ENCODE measurements around the gene MBL2. TPM values are rescaled to one million over a fixed set of nuclear protein-coding genes. Genes with fewer than 3 reads are reported as not detected.

The MBL2 gene
- polyA plus RNA-seq, 1 donor (not counting 4 experiments of a cell fraction or from before 2014, with no cell fraction given), result not detected

- no peaks in the 10 kb centered on the region for H3K36me3 ChIP-seq (ENCODE audit: control insufficient read depth in 2 of 2, extremely low read depth in 1 of 2, insufficient read depth in 2 of 2, low read length in 2 of 2)
- no peaks in the 10 kb centered on the region for H3K27me3 ChIP-seq (ENCODE audit: control insufficient read depth, extremely low read depth, insufficient read depth, low read length)
- no peak overlapping the region for H3K4me2 ChIP-seq (ENCODE audit: control insufficient read depth, extremely low read depth, insufficient read depth, low read depth, low read length)
- H3K79me2 ChIP-seq (ENCODE audit: control insufficient read depth, insufficient read depth, low read length), result no peaks in the 10 kb centered on the region
- DNase-seq (ENCODE audit: low read depth, low spot score) (no peak), FAIRE-seq (no peak)
- H2AFZ ChIP-seq (ENCODE audit: control insufficient read depth, low read length), result no peak overlapping the region
- dilution Hi-C loops (cut with MboI; ENCODE audit: extremely low pct_ligation_motif_present, low sequenced_read_pairs), result no loop called here
- H4K20me1 ChIP-seq (ENCODE audit: control insufficient read depth, extremely low read depth, insufficient read depth, low read length), result no peaks in the 10 kb centered on the region
- H3K4me1 ChIP-seq (ENCODE audit: control insufficient read depth, extremely low read depth, insufficient read depth, low read length), result no peaks in the 10 kb centered on the region
- no peak overlapping the region for H3K9ac ChIP-seq (ENCODE audit: control insufficient read depth, extremely low read depth, insufficient read depth, low read length)
- H3K4me3 ChIP-seq (ENCODE audit: control insufficient read depth in 2 of 3, extremely low read depth in 1 of 3, insufficient read depth in 2 of 3, low read depth in 1 of 3, low read length in 3 of 3), result no peak overlapping the region
- no peaks in the 10 kb centered on the region for H3K9me3 ChIP-seq (ENCODE audit: control insufficient read depth, low read depth, low read length)
- H3K9me1 ChIP-seq (ENCODE audit: control insufficient read depth, extremely low read depth, insufficient read depth, low read length), result no peaks in the 10 kb centered on the region
- TF ChIP-seq CTCF (optimal IDR thresholded peaks at IDR 0.05 in 1 of 3, IDR thresholded peaks at IDR 0.05 in 1 of 3, conservative IDR thresholded peaks at IDR 0.05 in 1 of 3; ENCODE audit: extremely low read depth in 1 of 3, insufficient read depth in 2 of 3, low read length in 3 of 3), result no peak
- TF ChIP-seq EZH2 (IDR thresholded peaks at IDR 0.05; ENCODE audit: low read length), result no peak
- H3K27ac ChIP-seq (ENCODE audit: control insufficient read depth, insufficient read depth, low read length), result no peak overlapping the region
These were observed 33.6 kb downstream of the MBL2 start for GRCh38 chr10:52738951-52739350.

DNA sequence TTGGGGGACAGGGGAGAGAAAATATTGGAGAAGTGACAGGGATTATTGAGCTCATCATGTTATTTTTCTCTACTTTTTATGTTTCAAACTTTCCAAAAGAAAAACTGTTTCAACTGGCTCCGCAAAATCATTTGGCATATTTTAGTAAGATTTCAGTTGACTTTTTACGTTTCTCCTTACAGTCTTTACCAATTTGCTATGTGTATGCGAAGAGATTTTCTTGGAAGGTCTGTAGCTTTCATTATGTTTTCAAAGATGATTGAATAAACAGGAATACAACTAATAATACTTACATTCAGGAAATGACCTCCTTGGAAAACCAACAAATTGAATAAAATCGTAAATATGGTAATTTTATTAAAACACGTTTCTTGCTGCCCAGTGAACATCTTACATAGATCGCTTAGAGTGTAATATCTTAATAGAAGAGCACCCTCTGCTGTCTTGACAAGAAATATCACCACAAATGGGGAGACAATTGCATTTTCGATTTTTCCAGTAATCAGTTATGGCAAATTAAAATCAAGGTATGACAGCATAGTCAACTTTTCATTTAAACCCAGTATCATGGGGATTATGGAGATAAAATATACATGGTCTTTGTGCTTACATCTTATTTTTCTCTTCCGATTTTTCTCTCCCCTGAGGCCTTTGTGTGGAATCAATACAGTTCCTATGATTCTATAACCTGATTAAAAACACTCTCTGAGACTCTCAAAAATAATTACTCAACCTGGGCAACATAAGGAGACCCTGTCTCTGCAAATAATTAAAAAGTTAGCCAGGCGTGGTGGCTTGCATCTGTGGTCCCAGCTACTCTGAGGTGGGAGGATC, 43.1 kb downstream of the MBL2 start:
- Histone ChIP-seq H3K79me2 (ENCODE audit: control insufficient read depth, insufficient read depth, low read length) (no peaks in the 10 kb centered on the region), H3K4me2 (ENCODE audit: control insufficient read depth, extremely low read depth, insufficient read depth, low read depth, low read length) (no peak overlapping the region), H3K27me3 (ENCODE audit: control insufficient read depth, extremely low read depth, insufficient read depth, low read length) (no peaks in the 10 kb centered on the region), H3K27ac (ENCODE audit: control insufficient read depth, insufficient read depth, low read length) (no peak overlapping the region), H3K36me3 (ENCODE audit: control insufficient read depth in 2 of 2, extremely low read depth in 1 of 2, insufficient read depth in 2 of 2, low read length in 2 of 2) (no peaks in the 10 kb centered on the region), H3K4me3 (ENCODE audit: control insufficient read depth in 2 of 3, extremely low read depth in 1 of 3, insufficient read depth in 2 of 3, low read depth in 1 of 3, low read length in 3 of 3) (no peak overlapping the region), H3K9me1 (ENCODE audit: control insufficient read depth, extremely low read depth, insufficient read depth, low read length) (no peaks in the 10 kb centered on the region), H3K9me3 (ENCODE audit: control insufficient read depth, low read depth, low read length) (no peaks in the 10 kb centered on the region), H2AFZ (ENCODE audit: control insufficient read depth, low read length) (no peak overlapping the region), H3K4me1 (ENCODE audit: control insufficient read depth, extremely low read depth, insufficient read depth, low read length) (no peaks in the 10 kb centered on the region), H4K20me1 (ENCODE audit: control insufficient read depth, extremely low read depth, insufficient read depth, low read length) (no peaks in the 10 kb centered on the region), H3K9ac (ENCODE audit: control insufficient read depth, extremely low read depth, insufficient read depth, low read length) (no peak overlapping the region)
- FAIRE-seq, result peak; percentile 62
- no peak for DNase-seq (ENCODE audit: low read depth, low spot score)
- dilution Hi-C loops (cut with MboI; ENCODE audit: extremely low pct_ligation_motif_present, low sequenced_read_pairs), result no loop called here
- TF ChIP-seq CTCF (optimal IDR thresholded peaks at IDR 0.05 in 1 of 3, IDR thresholded peaks at IDR 0.05 in 1 of 3, conservative IDR thresholded peaks at IDR 0.05 in 1 of 3; ENCODE audit: extremely low read depth in 1 of 3, insufficient read depth in 2 of 3, low read length in 3 of 3) (peak in 2 of 3 experiments; percentile 35 to 48), EZH2 (IDR thresholded peaks at IDR 0.05; ENCODE audit: low read length) (no peak)
